Measurements from ENCODE around the gene RAE1.

DNA sequence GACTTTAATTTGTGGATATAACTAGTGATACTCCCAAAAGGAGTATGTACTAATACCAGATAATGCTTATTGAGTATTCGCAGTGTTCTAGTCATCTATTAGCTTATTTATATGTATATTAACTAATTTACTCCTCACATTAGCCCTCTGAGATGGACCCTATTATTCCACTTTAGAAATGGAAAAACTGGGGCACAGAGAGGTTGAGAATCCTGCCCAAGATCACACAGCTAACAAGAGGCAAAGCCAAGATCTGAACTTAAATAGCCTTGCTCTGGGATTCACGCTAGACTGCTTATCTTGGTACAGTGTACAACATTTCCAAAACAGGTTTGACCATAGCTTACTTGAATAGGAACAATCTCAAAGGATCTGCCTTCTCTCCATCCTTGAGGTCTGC lies 29.9 kb upstream of the RAE1 start:
- TF ChIP-seq, protein P1, sequence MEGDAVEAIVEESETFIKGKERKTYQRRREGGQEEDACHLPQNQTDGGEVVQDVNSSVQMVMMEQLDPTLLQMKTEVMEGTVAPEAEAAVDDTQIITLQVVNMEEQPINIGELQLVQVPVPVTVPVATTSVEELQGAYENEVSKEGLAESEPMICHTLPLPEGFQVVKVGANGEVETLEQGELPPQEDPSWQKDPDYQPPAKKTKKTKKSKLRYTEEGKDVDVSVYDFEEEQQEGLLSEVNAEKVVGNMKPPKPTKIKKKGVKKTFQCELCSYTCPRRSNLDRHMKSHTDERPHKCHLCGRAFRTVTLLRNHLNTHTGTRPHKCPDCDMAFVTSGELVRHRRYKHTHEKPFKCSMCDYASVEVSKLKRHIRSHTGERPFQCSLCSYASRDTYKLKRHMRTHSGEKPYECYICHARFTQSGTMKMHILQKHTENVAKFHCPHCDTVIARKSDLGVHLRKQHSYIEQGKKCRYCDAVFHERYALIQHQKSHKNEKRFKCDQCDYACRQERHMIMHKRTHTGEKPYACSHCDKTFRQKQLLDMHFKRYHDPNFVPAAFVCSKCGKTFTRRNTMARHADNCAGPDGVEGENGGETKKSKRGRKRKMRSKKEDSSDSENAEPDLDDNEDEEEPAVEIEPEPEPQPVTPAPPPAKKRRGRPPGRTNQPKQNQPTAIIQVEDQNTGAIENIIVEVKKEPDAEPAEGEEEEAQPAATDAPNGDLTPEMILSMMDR (IDR thresholded peaks at IDR 0.05), result no peak
- TF ChIP-seq POLR2A (IDR thresholded peaks at IDR 0.05), result no peak

All from testis (tissue), 2 donors.